Ovary (tissue), 9 donors: ENCODE measurements around the gene MROH2A. TPM values are rescaled to one million over a fixed set of nuclear protein-coding genes. Genes with fewer than 3 reads are reported as not detected.

ENCODE experiments used
- DNase-seq, 5 donors: peaks; one replicate each; pipeline ENCODE4 v3.0.0-alpha.2; 2019 to 2020
- H3K27ac ChIP-seq, 2 donors: fragments of 200-600 bp; one replicate each; pipeline versions ENCODE4 v1.5.1 to v1.8.0; 2019 to 2022
- H3K27me3 ChIP-seq: fragments of 200-600 bp; one replicate; pipeline ENCODE4 v1.8.0; 2022
- H3K36me3 ChIP-seq: fragments of 200-600 bp; sonication (generic); one replicate; pipeline ENCODE4 v1.5.1; 2019
- H3K4me1 ChIP-seq: one replicate; pipeline ENCODE4 v1.8.1; 2013; ENCODE audit warnings: mild to moderate bottlenecking, moderate library complexity; ENCODE audit not compliant: insufficient read depth
- H3K4me3 ChIP-seq: fragments of 200-600 bp; sonication (generic); one replicate; pipeline ENCODE4 v1.5.1; 2017
- H3K9me3 ChIP-seq, 2 donors: fragments of 200-600 bp in 1 of 2; sonication (generic) in 1 of 2; one replicate each; pipeline versions ENCODE4 v1.5.1 to v1.8.1; 2013 to 2019; ENCODE audit warnings: mild to moderate bottlenecking in 1 of 2, moderate library complexity in 1 of 2
- EP300 ChIP-seq: sonication (generic); formaldehyde crosslinking; IDR thresholded peaks from one replicate; pipeline ENCODE4 v1.6.1; 2017; ENCODE audit warnings: antibody characterized with exemption
- POLR2A ChIP-seq: fragments of 450-650 bp; IDR thresholded peaks from one replicate; pipeline ENCODE4 v1.6.1; 2017; ENCODE audit warnings: antibody characterized with exemption, mild to moderate bottlenecking, moderate library complexity
- WGBS, 3 donors: extraction: QIAGEN DNeasy Blood & Tissue Kit in 1 of 3; methylation state at CpG; one replicate each; pipeline versions ENCODE4 v1.1.5 to v1.1.7; 2013 to 2017; 5-methylcytosine and 5-hydroxymethylcytosine counted together
- intact Hi-C, 4 donors: fragments of 100-400 bp; cut with DNase I; formaldehyde crosslinking; loops; one replicate each; pipeline versions ENCODE4 v1.11.0 to v1.15.1; 2022 to 2023
- polyA plus RNA-seq, 2 donors: library from polyadenylated mRNA; stranded (reverse); fragments of 200-250 nt in 1 of 2; fragments of 350-450 nt in 1 of 2; fragmentation: Illumina TruSeq in 1 of 2; extraction: RNeasy Lipid Tissue Mini Kit (QIAGEN cat#74804) in 1 of 2; gene quantifications; one replicate each; pipeline ENCODE4 v1.2.3, GENCODE V29; 2013 to 2014
- total RNA-seq, 7 donors: library from RNA; depleted of rRNA in 2 of 7; stranded (reverse); fragments of >200 nt in 2 of 7; fragmentation: NEBNext Ultra II Directional in 3 of 7; extraction: Animal tissue kit (Norgen Biotek cat#: 25700) in 3 of 7; gene quantifications; one replicate each; pipeline versions ENCODE4 v1.1.0 to v1.2.4, GENCODE V29; 2016 to 2023
- TF ChIP-seq, protein P1 (sequence below), 3 donors: fragments of 450-650 bp in 2 of 3; fragments of 200-600 bp in 1 of 3; IDR thresholded peaks; one replicate each; pipeline versions ENCODE4 v1.5.1 to v1.8.0; 2016 to 2022; ENCODE audit warnings: antibody characterized with exemption in 3 of 3, mild to moderate bottlenecking in 1 of 3
- donor health status: DM: no; HTN: no; CAD: no; lungs with moderate emphysema.
- donor health status: DM: no; HTN: no; CAD: no.
- donor health status: Bipolar disorder and iron deficiency.
- donor health status: DM: yes; HTN: yes; CAD: no.
- donor health status: DM: no; HTN: no; CAD: no.
- donor health status: DM: yes; HTN: yes; CAD: no.

The MROH2A gene
- total and polyA plus RNA-seq, 9 donors = not detected

DNA sequence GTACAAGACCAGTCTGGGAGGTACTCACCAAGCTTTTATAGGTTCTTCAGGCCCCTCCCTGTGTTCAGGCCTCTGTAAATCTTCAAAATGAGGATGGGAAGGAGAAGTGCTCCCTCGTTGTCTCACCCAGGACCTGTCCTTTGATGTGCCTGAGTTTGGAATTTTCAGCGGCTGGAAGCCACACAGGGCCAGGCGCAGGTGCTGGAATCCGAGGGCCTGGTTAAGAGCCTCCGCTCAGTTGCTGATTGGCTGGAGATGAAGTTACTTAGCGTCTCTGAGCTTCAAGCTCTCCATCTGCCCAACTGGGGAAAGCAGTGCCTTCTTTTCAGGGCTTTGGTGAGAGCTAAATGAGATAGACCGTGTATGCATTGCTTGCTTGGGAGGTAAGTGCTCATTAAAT is 46.2 kb downstream of the MROH2A start:
- no peaks in the 10 kb centered on the region for H3K9me3 ChIP-seq
- no peaks in the 10 kb centered on the region for H3K4me1 ChIP-seq
- TF ChIP-seq EP300 (no peak), POLR2A (no peak)
- TF ChIP-seq, protein P1, sequence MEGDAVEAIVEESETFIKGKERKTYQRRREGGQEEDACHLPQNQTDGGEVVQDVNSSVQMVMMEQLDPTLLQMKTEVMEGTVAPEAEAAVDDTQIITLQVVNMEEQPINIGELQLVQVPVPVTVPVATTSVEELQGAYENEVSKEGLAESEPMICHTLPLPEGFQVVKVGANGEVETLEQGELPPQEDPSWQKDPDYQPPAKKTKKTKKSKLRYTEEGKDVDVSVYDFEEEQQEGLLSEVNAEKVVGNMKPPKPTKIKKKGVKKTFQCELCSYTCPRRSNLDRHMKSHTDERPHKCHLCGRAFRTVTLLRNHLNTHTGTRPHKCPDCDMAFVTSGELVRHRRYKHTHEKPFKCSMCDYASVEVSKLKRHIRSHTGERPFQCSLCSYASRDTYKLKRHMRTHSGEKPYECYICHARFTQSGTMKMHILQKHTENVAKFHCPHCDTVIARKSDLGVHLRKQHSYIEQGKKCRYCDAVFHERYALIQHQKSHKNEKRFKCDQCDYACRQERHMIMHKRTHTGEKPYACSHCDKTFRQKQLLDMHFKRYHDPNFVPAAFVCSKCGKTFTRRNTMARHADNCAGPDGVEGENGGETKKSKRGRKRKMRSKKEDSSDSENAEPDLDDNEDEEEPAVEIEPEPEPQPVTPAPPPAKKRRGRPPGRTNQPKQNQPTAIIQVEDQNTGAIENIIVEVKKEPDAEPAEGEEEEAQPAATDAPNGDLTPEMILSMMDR (IDR thresholded peaks at IDR 0.05) = no peak
- H3K36me3 ChIP-seq = no peaks in the 10 kb centered on the region
- 54 to 60% (median 57%) methylated on average over 7 of the region's 7 CpGs for WGBS, 3 donors
- no peak overlapping the region for H3K4me3 ChIP-seq
- no peaks in the 10 kb centered on the region for H3K27me3 ChIP-seq
- H3K27ac ChIP-seq = no peak overlapping the region
- DNase-seq = no peak
- intact Hi-C loops = no loop called here

DNA sequence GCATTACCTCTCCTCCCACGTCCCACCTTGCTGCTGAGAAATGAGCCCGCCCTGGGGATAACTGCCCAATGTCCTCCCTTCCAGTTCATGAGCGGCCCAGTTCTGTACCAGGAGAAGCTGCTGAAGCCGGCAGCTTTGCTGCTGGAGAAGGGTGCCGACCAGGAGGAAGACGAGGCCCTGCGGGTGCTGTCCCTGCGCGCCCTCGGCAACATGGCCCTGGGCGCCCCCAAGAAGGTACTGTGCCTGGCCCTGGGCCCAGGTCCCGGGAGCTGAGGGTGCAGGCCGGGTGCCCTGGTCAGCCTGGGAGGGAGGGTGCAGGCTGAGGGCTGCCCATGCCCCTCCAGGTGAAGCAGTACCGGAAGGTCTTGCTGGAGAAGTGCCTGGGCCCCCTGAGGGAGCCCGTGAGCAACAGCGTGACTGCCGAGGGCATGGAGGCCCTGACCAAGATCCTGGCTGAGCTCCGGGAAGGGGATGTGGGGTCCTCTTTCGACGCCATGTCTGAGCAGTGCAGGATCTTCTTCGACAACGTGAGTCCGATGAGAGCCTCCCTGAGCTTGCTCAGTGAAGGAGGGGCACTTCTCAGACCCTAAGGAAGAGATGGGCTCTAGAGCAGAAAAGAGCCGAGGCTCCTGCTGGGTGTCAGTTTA is 50.5 kb downstream of the MROH2A start:
- intact Hi-C loops = no loop called here
- Histone ChIP-seq H3K27me3 (no peaks in the 10 kb centered on the region), H3K9me3 (no peaks in the 10 kb centered on the region), H3K4me3 (no peak overlapping the region), H3K27ac (no peak overlapping the region), H3K4me1 (no peaks in the 10 kb centered on the region), H3K36me3 (no peaks in the 10 kb centered on the region)
- TF ChIP-seq POLR2A (no peak), EP300 (no peak)
- TF ChIP-seq, protein P1 (IDR thresholded peaks at IDR 0.05) = no peak
- no peak for DNase-seq
- WGBS, 3 donors = 75 to 80% (median 76%) methylated on average over 24 of the region's 24 CpGs

DNA sequence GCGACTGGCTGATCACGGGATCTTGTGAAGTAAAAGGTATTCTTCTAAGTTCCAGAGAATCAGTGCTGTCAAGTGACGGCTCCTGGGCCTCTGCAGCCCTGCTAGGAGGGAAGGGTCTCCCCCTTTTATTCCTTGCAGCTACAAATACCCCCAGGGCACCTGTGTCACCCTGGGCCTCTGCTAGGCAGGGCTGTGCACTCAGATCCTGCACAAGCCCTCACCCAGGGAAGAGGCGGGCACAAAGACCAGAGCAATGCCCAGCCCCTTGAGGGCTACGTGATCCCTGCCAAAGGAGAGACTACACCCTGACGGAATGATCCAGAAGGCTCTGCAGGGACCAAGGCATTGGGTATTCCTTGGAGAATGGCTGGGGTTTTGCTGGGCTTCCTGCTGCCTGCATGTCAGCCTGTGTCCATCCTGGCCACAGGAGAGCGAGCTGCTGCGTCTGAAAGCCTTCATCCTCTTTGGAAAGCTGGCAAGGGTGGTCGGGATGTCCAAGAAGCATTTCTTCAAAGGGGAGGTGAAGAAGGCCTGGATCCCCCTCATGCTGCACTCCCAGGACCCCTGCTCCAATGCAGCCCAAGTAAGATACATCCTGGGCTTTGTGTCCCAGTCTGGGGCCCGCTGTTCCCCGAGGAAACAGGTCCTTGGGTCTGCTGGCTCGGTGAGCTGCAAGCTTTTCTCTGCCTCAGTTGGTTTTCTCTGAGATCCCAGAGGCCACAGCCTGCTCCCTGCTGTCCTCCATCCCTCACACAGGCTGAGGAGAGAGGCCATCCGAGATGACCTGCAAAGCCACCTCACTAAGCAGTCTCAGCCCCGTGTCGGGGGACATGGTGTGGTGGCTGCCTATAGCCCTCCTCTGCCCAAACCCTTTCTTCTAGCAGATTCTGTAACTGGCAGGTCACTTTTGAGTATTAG is 51.3 kb downstream of the MROH2A start:
- Histone ChIP-seq H3K4me3 (no peak overlapping the region), H3K36me3 (no peaks in the 10 kb centered on the region), H3K27me3 (no peaks in the 10 kb centered on the region), H3K4me1 (no peaks in the 10 kb centered on the region), H3K9me3 (no peaks in the 10 kb centered on the region), H3K27ac (no peak overlapping the region)
- TF ChIP-seq EP300 (no peak), POLR2A (no peak)
- TF ChIP-seq, protein P1 (IDR thresholded peaks at IDR 0.05) = no peak
- intact Hi-C loops = no loop called here
- DNase-seq = no peak
- 83 to 90% (median 90%) methylated on average over 15 of the region's 15 CpGs for WGBS, 3 donors

DNA sequence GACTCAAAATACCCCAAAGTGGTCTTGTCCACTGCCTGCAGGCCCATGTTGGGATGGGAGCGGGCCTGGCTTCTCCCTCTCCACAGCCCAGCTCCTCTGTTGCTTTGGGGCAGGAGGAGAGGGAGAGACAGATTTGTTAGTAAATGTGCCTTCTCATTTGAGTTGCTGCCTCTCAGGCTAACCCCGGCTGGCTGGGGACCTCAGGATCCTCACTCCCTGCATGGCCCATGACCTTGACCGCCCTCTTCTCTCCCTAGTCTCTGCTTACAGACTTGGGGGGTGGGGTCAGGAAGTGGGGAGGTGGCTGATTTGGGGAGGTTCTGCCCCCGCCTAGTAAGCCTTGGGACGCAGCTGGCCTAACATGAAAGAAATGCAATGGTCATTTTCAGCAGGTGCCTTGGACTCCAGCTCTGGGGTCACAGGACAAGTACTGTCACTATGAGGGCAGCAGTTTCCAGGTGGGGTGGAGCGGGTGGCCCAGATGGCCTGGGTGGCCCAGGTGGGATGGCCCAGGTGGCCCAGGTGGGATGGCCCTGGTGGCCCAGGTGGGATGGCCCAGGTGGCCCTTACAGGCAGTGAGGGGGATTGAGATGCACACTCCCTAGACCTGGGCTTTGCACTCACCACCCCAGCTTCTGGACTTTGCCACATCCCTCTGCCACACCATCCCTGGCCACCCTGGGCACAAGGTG is 52.1 kb downstream of the MROH2A start:
- no peaks in the 10 kb centered on the region for H3K27me3 ChIP-seq
- H3K27ac ChIP-seq = no peak overlapping the region
- 79 to 90% (median 84%) methylated on average over 6 of the region's 6 CpGs for WGBS, 3 donors
- H3K36me3 ChIP-seq = no peaks in the 10 kb centered on the region
- H3K9me3 ChIP-seq = no peaks in the 10 kb centered on the region
- no peaks in the 10 kb centered on the region for H3K4me1 ChIP-seq
- TF ChIP-seq, protein P1 (IDR thresholded peaks at IDR 0.05) = no peak
- no peak for TF ChIP-seq POLR2A
- no peak for TF ChIP-seq EP300
- no peak overlapping the region for H3K4me3 ChIP-seq
- DNase-seq = no peak
- intact Hi-C loops = no loop called here
